GM19395 (cell line): ENCODE data around the gene INA.
"Not testable (repeated sequence)": the region's sequence is repeated elsewhere in the genome, so short reads cannot be mapped to it uniquely, and the experiment has no call there.

Experiments
- ATAC-seq: cut with Tn5 transposase; IDR thresholded peaks from one replicate; pipeline ENCODE4 v1.9.1; 2021; ENCODE audit warnings: mild to moderate bottlenecking, moderate library complexity; ENCODE audit not compliant: unreplicated experiment

Gene INA

DNA sequence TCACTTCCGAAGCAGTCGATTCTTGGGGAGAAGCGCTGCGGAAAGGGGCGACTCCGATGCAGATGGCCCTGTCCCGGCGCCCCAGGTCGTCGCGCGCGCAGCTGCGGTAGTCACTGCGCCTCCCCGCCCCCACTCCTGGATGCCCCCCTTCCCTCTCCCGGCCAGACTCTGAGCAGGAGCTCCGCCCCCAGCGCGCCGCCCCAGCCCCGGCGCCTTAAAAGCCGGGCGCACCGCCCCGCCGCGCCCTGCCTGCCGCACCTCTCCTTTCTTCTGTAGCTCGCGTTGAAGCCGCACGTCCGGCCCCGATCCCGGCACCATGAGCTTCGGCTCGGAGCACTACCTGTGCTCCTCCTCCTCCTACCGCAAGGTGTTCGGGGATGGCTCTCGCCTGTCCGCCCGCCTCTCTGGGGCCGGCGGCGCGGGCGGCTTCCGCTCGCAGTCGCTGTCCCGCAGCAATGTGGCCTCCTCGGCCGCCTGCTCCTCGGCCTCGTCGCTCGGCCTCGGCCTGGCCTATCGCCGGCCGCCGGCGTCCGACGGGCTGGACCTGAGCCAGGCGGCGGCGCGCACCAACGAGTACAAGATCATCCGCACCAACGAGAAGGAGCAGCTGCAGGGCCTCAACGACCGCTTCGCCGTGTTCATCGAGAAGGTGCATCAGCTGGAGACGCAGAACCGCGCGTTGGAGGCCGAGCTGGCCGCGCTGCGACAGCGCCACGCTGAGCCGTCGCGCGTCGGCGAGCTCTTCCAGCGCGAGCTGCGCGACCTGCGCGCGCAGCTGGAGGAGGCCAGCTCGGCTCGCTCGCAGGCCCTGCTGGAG, at the start of gene INA:
TSS of gene INA (plus strand) at position 243 of the 817 bp plus-strand sequence. CDS start at position 317, 74 bp downstream.
- no peak for ATAC-seq

DNA sequence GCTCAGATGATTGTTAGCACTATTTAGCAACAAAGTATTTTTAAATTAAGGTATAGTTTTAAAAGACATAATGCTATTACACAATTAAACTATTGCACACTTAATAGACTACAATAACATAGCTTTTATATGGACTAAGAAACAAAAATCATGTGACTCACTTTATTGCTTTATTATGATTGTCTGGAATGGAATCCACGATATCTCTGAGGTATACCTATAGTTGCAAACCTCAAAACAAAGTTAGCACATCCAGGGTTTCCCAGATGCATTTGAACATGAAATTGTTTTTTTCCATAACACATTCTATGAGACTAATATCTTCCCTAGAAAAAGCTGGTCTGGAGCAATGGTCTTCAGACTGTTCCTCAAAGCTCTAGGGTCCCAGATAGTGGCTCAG, 49.5 kb upstream of the INA start:
- no peak for ATAC-seq

DNA sequence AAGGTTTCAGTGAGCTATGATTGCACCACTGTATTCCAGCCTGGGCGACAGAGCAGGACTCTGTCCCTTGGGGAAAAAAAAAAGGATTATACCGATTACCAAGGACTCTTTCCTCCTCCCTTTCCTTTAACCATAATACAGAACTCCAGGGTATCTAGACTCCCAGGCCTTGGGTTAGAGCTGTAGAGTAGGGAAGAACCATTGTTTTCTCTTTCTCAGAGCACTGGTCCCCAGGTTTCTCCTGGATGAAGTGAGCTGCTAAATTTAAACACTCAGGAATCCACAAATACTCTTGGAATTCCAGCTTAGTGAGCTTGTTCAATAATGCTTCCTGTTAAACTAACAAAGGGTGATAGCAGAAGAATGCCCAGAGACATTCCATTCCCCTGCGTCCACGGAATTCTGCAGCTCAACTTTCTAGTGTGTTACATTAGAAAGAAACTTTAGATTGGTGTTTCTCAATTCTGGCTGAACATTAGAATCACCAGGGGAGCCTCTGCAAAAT, 45.8 kb upstream of the INA start:
- ATAC-seq, result no peak

DNA sequence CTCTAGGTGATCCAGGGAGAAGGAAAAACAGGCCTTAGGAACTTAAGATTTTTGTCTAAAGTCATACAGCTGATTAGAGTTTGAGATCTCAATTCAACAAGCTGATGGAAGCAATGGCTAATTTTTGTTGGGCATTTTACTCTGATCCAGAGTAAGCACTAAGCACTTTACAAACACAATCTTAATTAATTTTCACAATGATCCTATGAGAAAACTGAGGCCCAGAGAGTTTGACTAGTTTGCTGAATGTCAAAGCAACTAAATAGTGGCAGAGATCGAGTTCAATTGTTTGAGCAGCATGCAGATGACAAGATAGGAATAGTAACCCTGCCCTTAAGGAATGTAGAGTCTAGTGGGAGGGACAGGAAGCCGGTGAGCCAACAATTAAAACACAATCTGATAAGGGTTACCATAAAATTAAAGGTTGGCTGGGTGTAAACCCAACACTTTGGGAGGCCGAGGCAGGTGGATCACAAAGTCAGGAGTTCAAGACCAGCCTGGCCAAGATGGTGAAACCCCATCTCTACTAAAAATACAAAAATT, 44.7 kb upstream of the INA start:
- no peak for ATAC-seq

DNA sequence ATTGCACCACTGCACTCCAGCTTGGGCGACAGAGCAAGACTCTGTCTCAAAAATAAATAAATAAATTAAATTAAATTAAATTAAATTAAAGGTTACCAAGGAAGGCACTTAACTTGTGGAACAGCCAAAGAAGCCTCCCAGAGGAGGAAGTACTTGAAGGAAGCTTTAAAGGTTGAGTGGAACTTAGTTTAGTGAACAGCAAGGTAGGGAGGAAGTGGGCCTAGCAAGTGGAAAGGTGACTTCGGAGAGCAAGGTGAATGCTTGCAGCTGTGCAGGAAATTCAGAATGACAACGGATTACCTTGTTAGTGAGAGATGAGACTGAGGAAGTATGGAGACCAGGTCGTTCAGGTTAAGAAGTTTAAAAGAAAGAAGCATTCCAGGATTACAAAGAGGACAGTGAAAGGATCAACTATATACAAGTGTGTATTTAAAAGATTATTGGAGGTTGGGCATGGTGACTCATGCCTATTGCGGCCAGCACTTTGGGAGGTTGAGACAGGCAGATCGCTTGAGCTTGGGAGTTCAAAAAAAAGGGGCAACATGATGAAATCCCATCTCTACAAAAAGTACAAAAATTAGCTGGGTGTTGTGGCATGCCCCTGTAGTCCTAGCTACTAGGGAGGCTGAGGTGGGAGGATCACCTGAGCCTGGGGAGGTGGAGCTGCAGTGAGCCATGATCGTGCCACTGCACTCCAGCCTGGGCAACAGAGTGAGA, 44.0 kb upstream of the INA start:
- no peak for ATAC-seq

DNA sequence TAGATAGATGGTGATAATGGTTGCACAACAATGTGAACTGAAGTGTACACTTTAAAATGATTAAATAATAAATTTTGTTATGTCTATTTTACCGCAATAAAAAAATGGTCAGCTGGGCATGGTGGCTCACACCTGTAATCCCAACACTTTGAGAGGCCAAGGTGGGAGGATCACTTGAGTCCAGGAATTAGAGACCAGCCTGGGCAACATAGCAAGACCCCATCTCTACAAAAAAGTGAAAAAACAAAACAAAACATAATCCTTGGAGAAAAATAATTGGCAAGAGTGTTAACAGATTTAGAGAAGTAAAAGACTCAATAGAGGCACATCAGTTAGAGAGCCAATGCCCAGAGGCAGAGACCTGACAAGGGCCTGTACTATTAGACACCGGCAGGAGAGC, 41.2 kb upstream of the INA start:
- no peak for ATAC-seq

DNA sequence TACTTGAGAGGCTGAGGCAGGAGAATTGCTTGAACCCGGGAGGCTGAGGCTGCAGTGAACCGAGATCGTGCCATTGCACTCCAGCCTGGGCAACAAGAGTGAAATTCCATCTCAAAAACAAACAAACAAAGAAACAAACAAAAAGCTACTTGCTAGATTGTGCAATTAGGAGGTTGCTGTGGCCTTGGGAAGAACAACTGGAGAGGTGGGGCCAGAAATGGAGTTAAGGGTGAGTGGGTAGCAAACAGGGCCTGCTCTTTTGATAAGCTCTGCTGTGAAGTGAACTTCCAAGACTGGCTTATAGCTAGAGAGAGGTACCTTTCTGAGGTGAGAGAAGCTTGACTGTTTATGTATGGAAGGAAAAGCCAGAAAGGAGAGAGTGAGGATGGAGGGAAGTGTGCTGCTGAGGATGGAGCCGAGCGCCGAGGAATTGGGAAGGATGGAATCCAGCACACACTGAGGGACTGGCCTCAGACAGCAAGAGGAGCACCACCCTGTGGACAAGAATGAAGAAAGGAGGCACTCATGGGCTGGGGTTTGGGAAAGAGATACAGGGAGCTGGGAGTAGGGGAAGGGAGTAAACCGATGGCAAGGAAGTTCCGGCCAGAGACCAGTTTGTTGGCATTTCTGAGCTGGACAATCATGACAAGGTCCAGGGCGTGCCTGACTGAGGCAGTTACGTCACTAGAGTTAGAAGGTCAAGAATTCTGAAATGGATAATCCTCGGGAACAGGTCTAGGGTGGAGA, 38.3 kb upstream of the INA start:
- no peak for ATAC-seq

DNA sequence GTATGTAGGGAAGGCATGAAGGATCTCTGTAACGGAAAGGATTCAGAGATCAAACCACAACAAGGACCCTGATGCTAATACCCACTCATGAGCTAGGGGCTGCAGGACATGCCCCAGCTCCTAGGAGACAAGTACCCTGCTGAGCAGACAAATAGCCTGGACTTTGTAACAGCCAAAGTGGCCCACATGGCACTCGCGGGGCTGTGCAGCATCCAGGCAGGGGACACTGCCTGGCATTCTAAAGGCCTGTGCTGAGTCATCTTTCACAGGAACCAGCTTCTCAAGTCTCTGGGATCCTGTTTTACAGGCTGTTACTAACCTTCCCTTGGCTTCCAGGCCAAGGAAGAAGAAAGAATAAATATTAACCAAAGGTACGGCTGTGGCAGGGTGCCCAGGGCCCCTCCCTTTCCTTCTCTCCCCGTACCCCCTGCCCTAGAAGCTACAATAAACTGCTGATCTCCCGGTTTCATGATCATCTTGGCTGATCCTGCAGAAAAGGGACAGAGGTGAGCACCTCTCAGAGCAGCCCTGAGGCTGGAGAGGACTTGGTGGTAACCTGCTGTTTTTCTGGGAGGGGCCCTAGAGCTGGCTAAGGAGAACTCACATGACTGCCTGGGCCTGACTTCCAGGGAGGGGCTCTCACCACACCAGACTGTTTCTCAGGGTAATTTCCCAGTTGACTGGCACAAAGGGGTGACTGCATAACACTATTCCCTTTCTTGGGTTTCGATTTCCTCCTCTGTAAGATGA, 35.5 kb upstream of the INA start:
- ATAC-seq, result no peak

DNA sequence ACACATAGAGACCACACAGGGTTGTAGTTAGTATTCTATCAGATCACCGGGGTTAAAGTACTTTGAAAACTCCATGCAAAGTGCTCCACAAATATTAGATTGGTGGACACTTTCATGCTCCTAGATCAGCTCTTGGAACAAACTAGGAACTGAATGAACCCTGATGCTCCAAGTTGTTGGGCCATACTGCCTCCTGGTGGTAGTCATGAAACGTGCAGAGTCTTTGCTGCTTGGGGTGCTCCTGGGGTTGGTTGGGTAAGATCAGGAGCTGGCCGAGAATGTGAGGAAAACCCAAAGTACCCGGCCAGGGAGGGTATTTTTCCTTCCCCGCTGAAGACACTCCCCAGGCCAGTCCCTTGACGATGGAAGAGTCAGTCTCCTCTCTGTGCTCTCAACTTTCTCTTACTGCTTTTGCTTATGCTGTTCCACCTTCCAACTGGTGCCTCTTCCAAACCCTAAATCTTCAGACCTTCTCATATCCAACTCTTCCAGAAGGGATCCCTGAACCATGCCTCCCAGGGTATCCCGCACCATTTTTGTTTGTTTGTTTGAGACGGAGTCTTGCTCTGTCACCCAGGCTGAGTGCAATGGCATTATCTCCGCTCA, 32.2 kb upstream of the INA start:
- ATAC-seq, result no peak

DNA sequence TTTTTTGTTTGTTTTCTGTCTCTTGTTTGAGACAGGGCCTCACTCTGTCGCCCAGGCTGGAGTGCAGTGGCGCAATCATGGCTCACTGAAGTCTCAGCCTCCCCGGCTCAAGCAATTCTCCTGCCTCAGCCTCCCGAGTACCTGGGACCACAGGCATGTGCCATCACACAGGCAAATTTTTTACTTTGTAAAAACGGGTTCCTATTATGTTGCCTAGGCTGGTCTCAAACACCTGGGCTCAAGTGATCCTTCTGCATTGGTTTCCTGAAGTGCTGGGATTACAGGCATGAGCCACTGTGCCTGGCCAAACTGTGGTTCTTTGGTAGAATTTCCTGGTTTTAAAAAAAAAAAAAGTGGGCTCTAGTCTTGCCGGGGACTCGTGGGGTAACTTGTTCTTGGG, 31.4 kb upstream of the INA start, which contains the start of gene RPEL1:
TSS of gene RPEL1 (plus strand) at position 301 of the 400 bp plus-strand sequence. CDS start 110 bp downstream, outside the sequence.
- ATAC-seq, result not testable (repeated sequence)

DNA sequence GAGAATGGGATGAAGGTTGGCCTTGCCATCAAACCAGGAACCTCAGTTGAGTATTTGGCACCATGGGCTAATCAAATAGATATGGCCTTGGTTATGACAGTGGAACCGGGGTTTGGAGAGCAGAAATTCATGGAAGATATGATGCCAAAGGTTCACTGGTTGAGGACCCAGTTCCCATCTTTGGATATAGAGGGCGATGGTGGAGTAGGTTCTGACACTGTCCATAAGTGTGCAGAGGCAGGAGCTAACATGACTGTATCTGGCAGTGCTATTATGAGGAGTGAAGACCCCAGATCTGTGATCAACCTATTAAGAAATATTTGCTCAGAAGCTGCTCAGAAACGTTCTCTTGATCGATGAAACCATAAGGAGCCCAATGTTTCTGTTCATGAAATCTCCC, 30.6 kb upstream of the INA start:
- ATAC-seq, result no peak

DNA sequence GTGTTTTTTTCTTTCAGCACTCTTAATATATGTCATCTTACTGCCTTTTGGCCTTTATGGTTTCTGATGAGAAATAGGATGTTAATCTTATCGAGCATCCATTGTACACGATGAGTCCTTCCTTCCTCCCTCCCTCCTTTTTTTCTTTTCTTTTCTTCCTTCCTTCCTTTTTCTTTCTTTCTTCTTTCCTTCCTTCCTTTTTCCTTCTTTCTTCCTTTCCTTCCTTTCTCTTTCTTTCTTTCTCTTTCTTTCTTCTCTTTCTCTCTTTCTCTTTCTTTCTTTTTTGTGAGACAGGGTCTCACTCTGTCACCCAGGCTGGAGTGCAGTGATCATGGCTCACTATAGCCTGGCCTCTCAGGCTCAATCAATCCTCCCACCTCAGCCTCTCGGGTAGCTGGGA, 22.8 kb upstream of the INA start:
- no peak for ATAC-seq

DNA sequence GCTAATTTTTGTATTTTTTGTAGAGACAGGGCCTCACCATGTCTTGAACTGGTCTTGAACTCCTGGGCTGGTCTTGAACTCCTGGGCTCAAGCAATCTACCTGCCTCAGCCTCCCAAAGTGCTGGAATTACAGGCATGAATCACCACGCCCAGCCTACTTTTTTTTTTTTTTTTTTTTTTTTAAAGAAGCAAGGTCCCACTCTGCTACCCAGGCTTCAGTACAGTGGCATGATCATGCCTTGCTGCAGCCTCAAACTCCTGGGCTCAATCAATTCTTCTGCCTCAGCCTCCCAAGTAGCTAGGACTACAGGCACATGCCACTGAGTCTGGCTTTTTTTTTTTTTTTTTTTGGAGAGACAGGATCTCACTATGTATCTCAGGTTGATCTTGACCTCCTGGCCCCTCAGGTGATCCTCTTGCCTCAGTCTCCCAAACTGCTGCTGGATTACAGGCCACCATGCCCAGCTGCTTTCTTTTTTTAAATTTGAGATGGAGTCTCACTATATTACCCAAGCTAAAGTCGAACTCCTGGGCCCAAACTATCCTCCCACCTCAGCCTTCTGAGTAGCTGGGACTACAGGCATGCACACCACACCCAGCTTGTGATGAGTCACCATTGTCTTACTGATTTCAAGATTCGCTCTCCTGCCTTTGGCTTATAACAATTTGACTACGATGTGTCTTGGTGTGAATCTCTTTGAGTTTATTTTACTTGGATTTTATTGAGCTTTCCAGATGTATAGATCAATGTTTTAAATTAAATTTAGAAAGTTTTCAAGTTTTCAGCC, 22.2 kb upstream of the INA start:
- no peak for ATAC-seq

DNA sequence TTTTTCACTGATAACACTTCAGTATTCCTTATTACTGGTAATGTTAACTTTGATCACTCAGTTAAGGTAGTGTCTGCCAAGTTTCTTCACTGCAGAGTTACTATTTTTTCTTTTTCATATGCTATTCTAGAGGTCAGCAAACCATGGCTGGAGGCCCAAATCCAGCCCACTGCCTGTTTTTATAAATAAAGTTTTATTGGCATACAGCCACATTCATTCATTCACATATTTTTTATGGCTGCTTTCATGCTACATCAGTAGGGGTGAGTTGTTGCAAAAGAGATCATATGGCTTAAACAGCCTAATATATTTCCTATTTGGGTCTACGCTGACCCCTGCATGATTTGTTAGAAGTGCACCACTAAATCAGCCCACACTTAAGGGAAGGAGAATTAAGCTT, 20.3 kb upstream of the INA start:
- ATAC-seq, result no peak

DNA sequence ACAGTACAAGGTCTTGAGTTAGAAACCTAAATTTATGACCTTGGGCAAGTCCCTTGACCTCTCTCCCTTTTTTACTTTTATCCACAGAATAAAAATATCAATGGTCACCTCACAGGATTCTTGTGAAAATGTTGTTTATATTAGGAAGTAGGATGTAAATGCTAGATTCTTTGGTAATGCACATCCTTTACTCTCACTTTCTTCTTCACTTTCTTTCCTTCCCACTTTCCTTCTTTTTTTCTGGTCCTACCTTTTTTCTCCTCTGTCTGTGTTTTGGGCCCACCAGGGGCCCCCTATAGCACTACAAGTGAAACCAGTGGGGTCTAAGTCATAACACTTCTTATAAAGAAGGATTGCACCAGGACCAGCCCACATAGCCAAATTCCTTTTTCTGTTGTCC, 19.1 kb upstream of the INA start:
- ATAC-seq, result no peak

DNA sequence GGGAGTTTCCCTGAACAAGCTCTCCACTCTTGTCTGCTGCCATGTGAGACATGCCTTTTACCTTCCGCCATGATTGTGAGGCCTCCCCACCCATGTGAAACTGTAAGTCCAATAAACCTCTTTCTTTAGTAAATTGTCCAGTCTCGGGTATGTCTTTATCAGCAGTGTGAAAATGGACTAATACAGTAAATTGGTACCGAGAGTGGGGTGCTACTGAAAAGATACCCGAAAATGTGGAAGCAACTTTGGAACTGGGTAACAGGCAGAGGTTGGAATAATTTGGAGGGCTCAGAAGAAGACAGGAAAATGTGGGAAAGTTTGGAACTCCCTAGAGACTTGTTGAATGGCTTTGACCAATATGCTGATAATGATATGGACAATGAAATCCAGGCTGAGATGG, 18.0 kb upstream of the INA start:
- not testable (repeated sequence) for ATAC-seq

DNA sequence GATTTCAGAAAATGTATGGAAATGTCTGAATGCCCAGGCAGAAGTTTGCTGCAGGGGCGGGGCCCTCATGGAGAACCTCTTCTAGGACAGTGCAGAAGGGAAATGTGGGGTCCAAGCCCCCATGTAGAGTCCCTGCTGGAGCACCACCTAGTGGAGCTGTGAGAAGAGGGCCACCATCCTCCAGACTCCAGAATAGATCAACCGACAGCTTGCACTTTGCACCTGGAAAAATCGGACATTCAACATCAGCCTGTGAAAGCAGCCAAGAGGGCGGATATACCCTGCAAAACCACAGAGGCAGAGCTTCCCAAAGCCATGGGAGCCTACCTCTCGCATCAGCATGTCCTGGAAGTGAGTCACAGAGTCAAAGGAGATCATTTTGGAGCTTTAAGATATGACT, 16.9 kb upstream of the INA start:
- no peak for ATAC-seq

DNA sequence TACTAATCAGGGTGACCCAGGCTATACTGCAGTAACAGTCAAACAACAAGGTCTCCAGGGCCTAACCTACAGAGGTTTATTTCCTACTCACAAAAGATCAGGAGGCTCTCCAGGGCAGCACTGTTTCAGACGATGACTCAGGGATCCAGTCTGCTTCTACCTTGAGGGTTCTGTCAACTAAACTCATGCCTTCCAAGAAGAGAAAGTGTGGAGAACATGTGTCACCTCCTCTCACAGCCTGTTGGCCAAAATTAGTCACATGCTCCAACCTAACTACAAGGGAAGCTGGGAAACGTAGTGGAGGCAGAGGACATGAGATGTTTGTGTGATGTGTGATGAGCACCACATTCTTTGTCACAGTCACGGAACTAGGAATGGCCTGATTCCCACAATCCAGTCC, 14.7 kb upstream of the INA start:
- ATAC-seq, result no peak

DNA sequence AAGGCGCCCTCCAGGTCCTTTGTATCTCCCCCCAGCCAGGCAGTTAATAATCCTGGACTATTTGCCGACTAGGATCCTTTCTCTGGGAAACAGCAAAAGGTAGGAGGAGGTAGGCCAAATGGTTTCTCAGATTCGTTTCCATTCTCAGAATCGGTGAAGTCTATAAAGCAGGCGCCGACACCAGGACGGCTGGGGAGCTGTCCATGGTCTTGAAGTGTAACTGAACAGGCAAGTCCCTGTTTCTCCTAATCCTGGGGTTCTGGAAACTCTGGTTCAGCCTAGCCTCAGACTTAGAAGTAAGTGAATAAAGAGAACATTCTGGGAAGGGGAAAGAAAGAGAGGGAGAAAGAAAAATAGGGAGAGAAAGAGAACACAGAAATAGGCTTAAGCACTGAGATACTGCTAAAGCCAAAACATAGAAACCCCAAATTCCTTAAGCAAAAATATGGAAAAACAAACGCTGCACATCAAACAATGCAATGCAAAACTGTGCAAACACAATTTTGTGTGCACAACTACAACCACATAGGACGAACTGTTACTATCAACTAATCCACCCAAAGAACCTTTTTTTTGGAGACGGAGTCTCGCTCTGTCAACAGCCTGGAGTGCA, 11.1 kb upstream of the INA start:
- no peak for ATAC-seq
